Stimulated activated CD4-positive, alpha-beta T cell treated with anti-CD3 and anti-CD28 coated beads, Interleukin-4, amount 100 ng/mL, for 1 hour (primary cell): Measurements from ENCODE around the gene CACFD1.

Experiments
- DNase-seq: peaks from one replicate; pipeline ENCODE4 v3.0.0-alpha.2; 2020

The CACFD1 gene

GRCh38 chr9:133459476-133460404, at the start of gene CACFD1:
TSS of gene CACFD1 (plus strand) at chr9:133459978. CDS start at chr9:133460067, 89 bp downstream.
- DNase-seq, result peak; percentile 93

GRCh38 chr9:133415170-133415569, 44.6 kb upstream of the CACFD1 start:
- no peak for DNase-seq

- DNase-seq, result peak; percentile 83
These were observed 42.0 kb upstream of the CACFD1 start, which contains the start of gene REXO4 for GRCh38 chr9:133417541-133418461. TSS of gene REXO4 (minus strand) at chr9:133418010. CDS start at chr9:133417844, 166 bp downstream.

DNA sequence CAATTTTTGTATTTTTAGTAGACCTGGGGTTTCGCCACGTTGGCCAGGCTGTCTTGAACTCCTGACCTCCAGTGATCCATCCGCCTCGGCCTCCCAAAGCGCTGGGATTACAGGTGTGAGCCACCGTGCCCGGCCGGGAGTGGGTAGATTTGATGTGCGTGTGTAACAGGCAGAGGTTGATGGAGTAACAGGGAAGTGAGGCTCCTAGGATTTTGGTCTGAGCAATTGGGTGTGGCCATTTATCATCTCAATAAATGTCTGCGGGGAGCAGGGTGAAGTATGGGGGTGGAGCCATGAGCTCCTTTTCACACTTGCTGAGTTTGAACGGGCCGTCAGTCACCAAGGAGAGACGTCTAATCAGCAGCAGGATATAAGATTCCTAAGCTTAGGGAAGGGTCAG, 40.8 kb upstream of the CACFD1 start:
- no peak for DNase-seq

- no peak for DNase-seq
These were observed 39.4 kb upstream of the CACFD1 start for GRCh38 chr9:133420392-133420827.

- DNase-seq, result peak; percentile 13
These were observed 37.9 kb upstream of the CACFD1 start, which contains the start of gene ADAMTS13 for GRCh38 chr9:133421615-133422542. TSS of gene ADAMTS13 (plus strand) at chr9:133422367. CDS start at chr9:133422444, 77 bp downstream.

DNA sequence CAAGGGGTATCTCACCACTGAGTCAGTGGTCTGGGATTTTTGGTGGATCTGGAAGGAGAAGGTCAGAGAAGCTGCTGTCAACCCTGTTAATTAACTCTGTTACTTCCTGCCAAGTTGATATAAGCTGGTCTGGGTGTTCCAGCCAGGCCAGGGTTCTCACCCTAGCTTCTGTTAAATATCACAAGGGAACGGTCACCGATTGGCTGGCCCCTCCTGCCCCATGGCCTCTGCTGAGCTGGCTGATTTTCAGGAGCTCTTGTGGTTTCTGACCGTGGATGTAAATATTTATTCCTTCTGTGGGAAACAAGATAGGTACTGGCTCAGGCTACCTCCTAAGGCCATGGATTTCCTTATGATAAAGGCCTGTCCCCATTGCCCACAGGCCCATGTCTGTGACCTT, 36.6 kb upstream of the CACFD1 start:
- no peak for DNase-seq

GRCh38 chr9:133424187-133424586, 35.6 kb upstream of the CACFD1 start:
- DNase-seq, result no peak

DNA sequence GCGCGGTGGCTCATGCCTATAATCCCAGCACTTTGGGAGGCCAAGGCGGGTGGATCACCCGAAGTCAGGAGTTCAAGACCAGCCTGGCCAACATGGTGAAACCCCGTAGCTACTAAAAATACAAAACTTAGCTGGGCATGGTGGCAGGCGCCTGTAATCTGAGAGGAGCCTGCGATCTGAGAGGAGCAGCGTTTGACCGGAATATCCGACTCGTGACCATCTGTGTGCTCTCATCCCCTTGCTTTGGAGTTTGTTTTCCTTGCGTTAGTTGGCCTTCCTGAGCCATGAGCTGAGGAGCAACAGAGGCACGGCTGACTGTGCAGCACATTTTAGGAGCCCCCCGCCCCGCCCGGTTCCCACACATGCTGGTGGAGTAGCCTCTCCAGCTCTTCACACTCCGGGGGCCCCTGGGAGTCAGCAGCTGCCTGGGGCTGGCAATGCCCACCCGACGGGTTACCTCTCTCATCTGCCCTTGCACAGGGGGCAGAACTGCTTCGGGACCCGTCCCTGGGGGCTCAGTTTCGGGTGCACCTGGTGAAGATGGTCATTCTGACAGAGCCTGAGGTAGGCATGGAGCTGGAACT, 34.6 kb upstream of the CACFD1 start:
- DNase-seq, result no peak

DNA sequence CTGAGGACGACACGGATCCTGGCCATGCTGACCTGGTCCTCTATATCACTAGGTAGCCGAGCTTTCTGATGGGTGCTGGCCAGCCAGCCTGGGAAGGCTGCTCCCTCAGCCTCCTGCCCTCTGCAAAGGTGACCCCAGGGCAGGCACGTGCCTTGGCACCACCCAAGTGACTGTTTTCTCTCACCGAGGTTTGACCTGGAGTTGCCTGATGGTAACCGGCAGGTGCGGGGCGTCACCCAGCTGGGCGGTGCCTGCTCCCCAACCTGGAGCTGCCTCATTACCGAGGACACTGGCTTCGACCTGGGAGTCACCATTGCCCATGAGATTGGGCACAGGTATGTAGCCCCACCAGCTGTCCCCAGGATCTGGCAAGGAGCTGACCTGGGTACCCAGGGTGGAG, 33.8 kb upstream of the CACFD1 start:
- DNase-seq, result no peak

- no peak for DNase-seq
These were observed 32.0 kb upstream of the CACFD1 start for GRCh38 chr9:133427658-133428348.

GRCh38 chr9:133428617-133429101, 31.1 kb upstream of the CACFD1 start:
- DNase-seq, result no peak

- DNase-seq, result no peak
These were observed 30.6 kb upstream of the CACFD1 start for GRCh38 chr9:133429214-133429613.

- DNase-seq, result peak; percentile 33
These were observed 30.1 kb upstream of the CACFD1 start for GRCh38 chr9:133429641-133430161.

GRCh38 chr9:133430244-133430643, 29.5 kb upstream of the CACFD1 start:
- DNase-seq, result no peak

- no peak for DNase-seq
These were observed 26.4 kb upstream of the CACFD1 start for GRCh38 chr9:133433351-133433843.

DNA sequence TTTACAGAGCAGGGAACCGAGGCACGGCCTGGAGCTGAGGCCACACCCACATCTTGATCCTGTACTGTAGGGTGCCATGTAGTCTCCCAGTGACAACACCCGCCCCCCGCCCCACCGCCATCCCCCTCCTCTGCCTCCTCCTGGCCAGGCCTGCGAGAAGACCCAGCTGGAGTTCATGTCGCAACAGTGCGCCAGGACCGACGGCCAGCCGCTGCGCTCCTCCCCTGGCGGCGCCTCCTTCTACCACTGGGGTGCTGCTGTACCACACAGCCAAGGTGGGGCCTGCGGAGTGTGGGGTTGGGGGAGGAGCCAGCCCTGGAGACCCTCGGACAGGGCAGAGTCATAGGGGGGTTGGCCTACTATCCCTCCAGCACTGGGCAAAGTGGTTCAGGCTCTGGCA, 23.1 kb upstream of the CACFD1 start:
- DNase-seq, result no peak

DNA sequence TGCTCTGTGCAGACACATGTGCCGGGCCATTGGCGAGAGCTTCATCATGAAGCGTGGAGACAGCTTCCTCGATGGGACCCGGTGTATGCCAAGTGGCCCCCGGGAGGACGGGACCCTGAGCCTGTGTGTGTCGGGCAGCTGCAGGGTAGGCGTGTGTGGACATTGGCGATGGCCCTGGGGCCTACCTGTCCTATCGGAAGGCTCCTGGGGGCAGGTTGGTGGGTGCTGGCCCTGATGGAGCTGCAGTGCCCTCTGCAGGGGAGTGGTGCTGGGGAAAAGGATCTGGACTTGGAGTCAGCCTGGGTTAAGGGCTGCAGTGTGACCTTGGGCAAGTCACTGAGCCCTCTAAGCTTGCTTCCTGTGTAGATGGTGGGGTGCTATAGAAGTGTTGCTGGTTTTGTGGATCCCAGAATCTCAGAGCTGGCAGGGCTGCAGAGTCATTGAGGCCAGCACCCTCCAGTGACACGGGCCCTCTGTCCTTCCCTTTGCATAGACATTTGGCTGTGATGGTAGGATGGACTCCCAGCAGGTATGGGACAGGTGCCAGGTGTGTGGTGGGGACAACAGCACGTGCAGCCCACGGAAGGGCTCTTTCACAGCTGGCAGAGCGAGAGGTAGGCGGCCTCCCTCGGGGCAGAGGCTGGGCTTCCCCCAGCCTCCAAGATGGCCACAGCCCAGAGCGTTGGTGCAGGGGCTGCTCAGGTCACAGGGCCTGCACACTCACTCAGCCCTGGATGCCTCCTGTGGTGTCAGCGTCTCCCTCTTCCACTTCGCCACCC, 21.8 kb upstream of the CACFD1 start:
- DNase-seq, result no peak

GRCh38 chr9:133439337-133439736, 20.4 kb upstream of the CACFD1 start:
- no peak for DNase-seq

DNA sequence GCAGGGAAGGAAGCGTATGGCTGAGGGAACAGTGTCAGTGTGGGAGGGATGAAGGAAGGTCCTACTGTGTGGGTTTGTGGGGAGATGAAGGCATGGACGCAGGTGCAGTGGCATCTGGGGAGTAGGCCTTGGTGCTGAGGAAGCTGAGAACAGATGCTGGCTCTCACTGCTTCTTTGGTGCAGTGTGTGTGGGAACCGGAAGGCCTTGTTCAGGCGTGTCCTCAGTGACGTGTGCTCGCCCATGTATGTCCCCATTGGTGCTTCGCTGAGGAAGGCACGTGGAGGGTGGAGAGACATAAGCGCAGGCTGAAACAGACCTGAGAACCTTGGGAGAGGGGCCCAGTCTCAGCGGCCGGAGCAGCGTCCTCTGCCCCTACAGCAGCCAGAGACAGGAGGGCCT, 18.9 kb upstream of the CACFD1 start:
- no peak for DNase-seq
